Ramos (cell line): Measurements from ENCODE around the gene HPGD.
"Not testable (repeated sequence)": the region's sequence is repeated elsewhere in the genome, so short reads cannot be mapped to it uniquely, and the experiment has no call there.

Source experiments
- in situ Hi-C: fragments of 300-500 bp; cut with MboI; formaldehyde crosslinking; loops from one replicate; pipeline ENCODE4 v1.14.3; 2022; ENCODE audit warnings: low sequenced_read_pairs; ENCODE audit not compliant: unreplicated experiment

Gene HPGD

GRCh38 chr4:174528226-174528625 is 5.9 kb upstream of the HPGD start:
- in situ Hi-C loops, result no loop called here

- in situ Hi-C loops, result no loop called here
Measured at GRCh38 chr4:174526731-174527130, 4.4 kb upstream of the HPGD start.

- in situ Hi-C loops, result no loop called here
Measured at GRCh38 chr4:174524242-174524641, 2.0 kb upstream of the HPGD start.

- in situ Hi-C loops, result no loop called here
Measured at GRCh38 chr4:174523025-174523693, 871 bp upstream of the HPGD start.

- in situ Hi-C loops, result no loop called here
Measured at GRCh38 chr4:174521800-174522182, 497 bp downstream of the HPGD start.

- in situ Hi-C loops, result no loop called here
Measured at GRCh38 chr4:174520660-174521059, 1.6 kb downstream of the HPGD start.

- in situ Hi-C loops, result no loop called here
Measured at GRCh38 chr4:174517502-174518445, 4.5 kb downstream of the HPGD start.

- in situ Hi-C loops, result no loop called here
Measured at GRCh38 chr4:174516794-174517193, 5.5 kb downstream of the HPGD start.

GRCh38 chr4:174516345-174516744 is 5.9 kb downstream of the HPGD start:
- in situ Hi-C loops, result no loop called here

- in situ Hi-C loops, result no loop called here
Measured at GRCh38 chr4:174512745-174513144, 9.5 kb downstream of the HPGD start.

GRCh38 chr4:174505892-174506291 is 16.4 kb downstream of the HPGD start:
- in situ Hi-C loops, result no loop called here

- in situ Hi-C loops, result no loop called here
Measured at GRCh38 chr4:174505007-174505406, 17.3 kb downstream of the HPGD start.

- in situ Hi-C loops, result no loop called here
Measured at GRCh38 chr4:174503079-174503715, 19.1 kb downstream of the HPGD start.

GRCh38 chr4:174496631-174497432 is 25.5 kb downstream of the HPGD start:
- in situ Hi-C loops, result no loop called here

- in situ Hi-C loops, result no loop called here
Measured at GRCh38 chr4:174495626-174496025, 26.7 kb downstream of the HPGD start.

- in situ Hi-C loops, result no loop called here
Measured at GRCh38 chr4:174494726-174495125, 27.6 kb downstream of the HPGD start.

GRCh38 chr4:174494146-174494545 is 28.1 kb downstream of the HPGD start:
- in situ Hi-C loops, result no loop called here

GRCh38 chr4:174490451-174490961 is 31.8 kb downstream of the HPGD start:
- in situ Hi-C loops, result no loop called here

- in situ Hi-C loops, result not testable (repeated sequence)
Measured at GRCh38 chr4:174488368-174488767, 33.9 kb downstream of the HPGD start.

- in situ Hi-C loops, result no loop called here
Measured at GRCh38 chr4:174485025-174485424, 37.3 kb downstream of the HPGD start.
